Left ventricle myocardium inferior (tissue), 1 donor: ENCODE data around the gene SORCS1. TPM values are rescaled to one million over a fixed set of nuclear protein-coding genes. Genes with fewer than 3 reads are reported as not detected.

Experiments used
- DNase-seq: peaks from one replicate; pipeline ENCODE4 v3.0.0-alpha.2; 2020
- H3K27ac ChIP-seq: fragments of 200-600 bp; replicated peaks from 2 replicates; pipeline ENCODE4 v1.8.0; 2021
- H3K27me3 ChIP-seq: fragments of 200-600 bp; 2 replicates; pipeline ENCODE4 v1.8.0; 2021; ENCODE audit warnings: low read depth
- H3K36me3 ChIP-seq: fragments of 200-600 bp; 2 replicates; pipeline ENCODE4 v1.8.0; 2021
- H3K4me1 ChIP-seq: fragments of 200-600 bp; 2 replicates; pipeline ENCODE4 v1.8.0; 2021
- H3K4me3 ChIP-seq: fragments of 200-600 bp; 2 replicates; pipeline ENCODE4 v1.8.0; 2021; ENCODE audit warnings: mild to moderate bottlenecking, moderate library complexity
- H3K9me3 ChIP-seq: fragments of 200-600 bp; replicated peaks from 2 replicates; pipeline ENCODE4 v1.8.0; 2021
- intact Hi-C: fragments of 100-400 bp; cut with micrococcal nuclease; formaldehyde crosslinking; loops from one replicate; pipeline ENCODE4 v1.11.0; 2022
- total RNA-seq: library from RNA; stranded (reverse); fragmentation: NEBNext Ultra II Directional; extraction: Animal tissue kit (Norgen Biotek cat#: 25700); gene quantifications from one replicate; pipeline ENCODE4 v1.2.1, GENCODE V29; 2021
- TF ChIP-seq, protein P1 (sequence below): fragments of 200-600 bp; IDR thresholded peaks from 2 replicates; pipeline ENCODE4 v1.8.0; 2021; ENCODE audit warnings: antibody characterized with exemption, mild to moderate bottlenecking, borderline replicate concordance
- donor health status: DM: no; HTN: yes; CAD: no; lungs with severe emphysema.

Gene SORCS1
- total RNA-seq, 1 donor from 2014 or later: 2.9 TPM

DNA sequence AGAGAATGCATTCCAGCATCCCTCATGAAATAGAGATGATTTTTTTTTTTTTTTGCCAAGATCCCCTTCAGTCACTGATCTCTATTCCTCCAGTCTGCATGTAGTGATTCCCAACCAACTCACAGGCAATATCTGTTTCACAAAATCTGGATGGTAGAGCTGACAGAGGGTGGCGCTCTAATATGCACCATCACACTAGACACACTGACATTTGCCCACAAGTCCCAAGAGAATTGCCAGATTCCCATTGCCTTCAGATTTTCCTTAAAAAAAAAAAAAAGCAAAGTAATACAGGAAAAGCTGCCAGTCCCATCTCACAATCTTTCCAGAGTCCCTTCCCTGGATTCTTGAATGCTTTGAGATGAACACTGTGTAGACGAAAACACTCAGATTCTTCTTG is 301.0 kb downstream of the SORCS1 start:
- Histone ChIP-seq H3K27ac (no peak overlapping the region), H3K9me3 (peaks cover 9% of the 10 kb centered on the region), H3K36me3 (no peaks in the 10 kb centered on the region), H3K4me1 (no peaks in the 10 kb centered on the region), H3K27me3 (peaks cover 15% of the 10 kb centered on the region), H3K4me3 (no peak overlapping the region)
- no peak for DNase-seq
- TF ChIP-seq, protein P1, sequence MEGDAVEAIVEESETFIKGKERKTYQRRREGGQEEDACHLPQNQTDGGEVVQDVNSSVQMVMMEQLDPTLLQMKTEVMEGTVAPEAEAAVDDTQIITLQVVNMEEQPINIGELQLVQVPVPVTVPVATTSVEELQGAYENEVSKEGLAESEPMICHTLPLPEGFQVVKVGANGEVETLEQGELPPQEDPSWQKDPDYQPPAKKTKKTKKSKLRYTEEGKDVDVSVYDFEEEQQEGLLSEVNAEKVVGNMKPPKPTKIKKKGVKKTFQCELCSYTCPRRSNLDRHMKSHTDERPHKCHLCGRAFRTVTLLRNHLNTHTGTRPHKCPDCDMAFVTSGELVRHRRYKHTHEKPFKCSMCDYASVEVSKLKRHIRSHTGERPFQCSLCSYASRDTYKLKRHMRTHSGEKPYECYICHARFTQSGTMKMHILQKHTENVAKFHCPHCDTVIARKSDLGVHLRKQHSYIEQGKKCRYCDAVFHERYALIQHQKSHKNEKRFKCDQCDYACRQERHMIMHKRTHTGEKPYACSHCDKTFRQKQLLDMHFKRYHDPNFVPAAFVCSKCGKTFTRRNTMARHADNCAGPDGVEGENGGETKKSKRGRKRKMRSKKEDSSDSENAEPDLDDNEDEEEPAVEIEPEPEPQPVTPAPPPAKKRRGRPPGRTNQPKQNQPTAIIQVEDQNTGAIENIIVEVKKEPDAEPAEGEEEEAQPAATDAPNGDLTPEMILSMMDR: no peak
- intact Hi-C loops: no loop called here

DNA sequence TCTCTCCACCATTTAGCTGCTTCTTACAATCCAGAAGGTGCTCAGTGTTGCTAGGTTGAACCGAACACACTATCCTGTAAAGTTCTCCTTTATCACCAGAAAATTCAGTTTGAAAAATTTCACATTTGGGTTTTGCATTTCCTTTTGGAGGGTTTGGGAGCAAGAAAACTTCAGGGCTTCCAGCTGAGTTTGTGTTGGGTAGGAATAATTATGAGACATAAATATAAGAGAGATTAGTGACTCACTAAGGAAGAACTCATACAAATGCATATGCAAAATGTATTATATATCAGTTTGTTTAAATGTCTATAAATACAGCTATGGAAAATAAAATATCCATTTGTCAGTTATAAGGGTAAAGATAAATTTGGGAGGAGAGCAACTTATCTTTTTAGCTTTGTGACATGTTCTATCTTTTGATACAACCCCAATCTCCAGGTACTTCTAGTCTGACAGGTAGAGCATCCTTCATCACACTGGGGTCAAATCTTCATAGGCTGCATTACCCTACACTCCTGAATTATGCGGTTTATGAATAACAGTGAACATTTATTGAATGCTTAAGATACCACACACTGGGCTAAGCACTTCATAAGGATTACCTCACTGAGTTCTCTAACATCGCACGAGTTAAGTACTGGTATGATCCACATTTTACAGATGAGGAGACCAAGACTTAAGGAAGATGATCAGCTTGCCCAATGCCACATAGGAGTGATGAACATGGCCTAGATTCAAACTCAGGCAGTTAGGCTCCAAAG is 304.4 kb downstream of the SORCS1 start:
- Histone ChIP-seq H3K27ac (no peak overlapping the region), H3K4me1 (no peaks in the 10 kb centered on the region), H3K4me3 (no peak overlapping the region), H3K9me3 (peaks cover 6% of the 10 kb centered on the region), H3K27me3 (peaks cover 2% of the 10 kb centered on the region), H3K36me3 (no peaks in the 10 kb centered on the region)
- TF ChIP-seq, protein P1: no peak
- no peak for DNase-seq
- intact Hi-C loops: no loop called here

GRCh38 chr10:106857728-106858127 is 306.8 kb downstream of the SORCS1 start:
- H3K27ac ChIP-seq: no peak overlapping the region
- intact Hi-C loops: no loop called here
- no peaks in the 10 kb centered on the region for H3K36me3 ChIP-seq
- no peak overlapping the region for H3K4me3 ChIP-seq
- TF ChIP-seq, protein P1: no peak
- H3K27me3 ChIP-seq: no peaks in the 10 kb centered on the region
- peaks cover 29% of the 10 kb centered on the region for H3K9me3 ChIP-seq
- no peak for DNase-seq
- H3K4me1 ChIP-seq: no peaks in the 10 kb centered on the region

DNA sequence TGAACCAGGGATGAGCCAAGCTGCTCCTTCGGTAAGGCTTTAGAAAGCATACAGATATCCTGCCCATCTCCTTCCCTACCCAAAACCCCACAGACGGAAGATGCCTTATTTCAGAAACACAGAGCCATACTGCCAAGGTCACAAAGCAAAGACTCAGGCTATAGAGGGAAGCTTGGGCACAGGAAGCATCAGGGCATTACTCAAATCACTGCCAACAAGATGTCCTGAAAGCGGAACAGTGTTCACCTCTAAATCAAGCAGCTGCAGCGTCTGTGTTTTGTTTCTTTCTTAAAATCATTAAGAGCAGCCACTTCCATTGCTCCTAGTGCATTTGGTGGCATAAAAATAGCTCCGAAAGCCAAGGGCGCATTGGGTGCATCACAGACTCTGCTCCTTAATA is 307.3 kb downstream of the SORCS1 start:
- Histone ChIP-seq H3K4me3 (no peak overlapping the region), H3K27ac (no peak overlapping the region), H3K9me3 (peaks cover 35% of the 10 kb centered on the region), H3K27me3 (no peaks in the 10 kb centered on the region), H3K4me1 (no peaks in the 10 kb centered on the region), H3K36me3 (no peaks in the 10 kb centered on the region)
- DNase-seq: no peak
- intact Hi-C loops: no loop called here
- TF ChIP-seq, protein P1: no peak

DNA sequence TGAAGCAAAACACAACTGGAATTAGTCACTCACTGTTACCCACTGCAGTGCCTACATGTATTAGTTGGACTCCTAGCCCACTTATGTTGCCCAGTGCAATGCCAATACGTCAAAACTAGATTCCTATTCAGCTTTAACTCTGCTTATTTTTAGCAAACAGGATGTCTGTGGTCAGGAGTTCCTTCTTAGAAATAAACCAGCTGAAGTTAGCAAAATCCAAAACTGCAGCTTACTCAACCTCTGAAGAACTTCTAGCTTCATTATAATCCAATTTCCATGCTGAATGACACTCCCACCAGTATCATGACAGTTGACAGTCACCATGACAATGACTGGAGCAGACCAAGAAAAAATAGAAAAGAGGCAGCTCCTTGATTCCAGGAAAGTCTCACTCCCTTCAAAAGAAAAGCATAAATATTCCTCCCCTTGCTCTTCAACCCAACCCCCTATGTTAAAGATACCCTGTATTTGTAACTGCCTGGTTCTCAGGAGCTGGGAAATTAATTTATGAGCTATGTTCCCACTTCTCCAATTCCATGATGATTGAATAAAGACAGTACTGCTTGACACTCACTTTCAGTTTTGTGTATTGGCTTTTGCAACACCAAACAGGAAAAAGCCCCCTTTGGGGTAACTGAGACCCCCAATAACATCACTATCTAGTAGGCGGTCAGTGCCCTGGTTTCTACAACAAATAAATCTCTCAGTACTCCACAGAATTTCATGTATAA is 327.4 kb downstream of the SORCS1 start:
- intact Hi-C loops: no loop called here
- no peaks in the 10 kb centered on the region for H3K36me3 ChIP-seq
- TF ChIP-seq, protein P1: no peak
- no peak for DNase-seq
- no peaks in the 10 kb centered on the region for H3K9me3 ChIP-seq
- H3K27me3 ChIP-seq: no peaks in the 10 kb centered on the region
- no peak overlapping the region for H3K4me3 ChIP-seq
- H3K27ac ChIP-seq: no peak overlapping the region
- no peaks in the 10 kb centered on the region for H3K4me1 ChIP-seq
